Fibroblast of mammary gland (primary cell): ENCODE measurements around the gene TP53RK.
A peak's percentile ranks its signal among the peaks of the same experiment; 100 is the strongest.

Experiments used
- DNase-seq: peaks from one replicate; pipeline ENCODE4 v3.0.0-alpha.2; 2010; ENCODE audit warnings: low read depth
- H3K4me3 ChIP-seq: 2 replicates; pipeline ENCODE4 v1.5.1; 2011; ENCODE audit warnings: low read depth, mild to moderate bottlenecking, low read length, moderate library complexity; ENCODE audit not compliant: control insufficient read depth
- TF ChIP-seq, protein P1 (sequence below): conservative IDR thresholded peaks from 2 replicates; pipeline ENCODE4 v1.5.1; 2011; ENCODE audit warnings: low read depth, low read length, inconsistent platforms; ENCODE audit not compliant: control insufficient read depth, insufficient read depth

The TP53RK gene

DNA sequence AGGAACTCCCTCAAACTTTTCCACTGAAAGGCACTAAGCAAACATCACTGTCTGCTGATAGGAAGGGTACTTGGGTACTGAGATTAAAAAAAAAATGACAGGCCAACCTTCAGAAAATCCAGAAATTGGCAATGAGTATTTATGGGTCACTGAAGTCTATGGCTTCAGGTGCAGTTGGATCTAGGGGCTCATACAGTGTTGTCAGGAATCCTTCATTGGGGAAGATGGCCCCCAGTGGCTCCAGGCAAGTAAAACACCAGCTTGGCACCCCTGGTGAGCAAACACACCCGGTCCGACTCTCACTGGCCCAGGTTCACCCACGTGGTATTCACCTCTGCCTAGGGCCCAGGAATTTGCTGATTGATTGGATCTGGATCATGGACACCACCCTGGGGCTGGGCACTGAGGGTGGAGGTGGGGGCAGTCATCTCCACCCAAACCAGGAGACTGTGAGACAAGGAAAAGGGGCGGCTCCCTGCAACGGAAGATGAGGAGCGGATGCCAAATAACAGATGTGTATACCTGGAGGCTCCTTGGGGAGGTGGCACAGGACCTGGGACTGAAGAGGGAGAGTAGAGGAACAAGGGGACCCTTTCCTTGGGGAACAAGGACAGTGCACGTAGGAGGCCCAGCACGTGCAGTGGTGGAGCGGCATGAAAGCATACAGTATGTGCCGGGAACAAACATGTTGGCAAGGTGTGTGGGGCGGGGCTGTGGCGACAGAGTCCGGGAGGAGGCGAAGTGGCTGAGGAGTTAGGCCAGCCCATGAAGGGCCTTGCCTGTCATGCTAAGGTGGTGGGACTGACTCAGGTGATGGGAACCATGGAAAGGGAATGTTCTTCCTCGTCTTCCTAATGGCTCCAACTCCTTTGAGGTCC, 25.0 kb upstream of the TP53RK start:
- TF ChIP-seq, protein P1, sequence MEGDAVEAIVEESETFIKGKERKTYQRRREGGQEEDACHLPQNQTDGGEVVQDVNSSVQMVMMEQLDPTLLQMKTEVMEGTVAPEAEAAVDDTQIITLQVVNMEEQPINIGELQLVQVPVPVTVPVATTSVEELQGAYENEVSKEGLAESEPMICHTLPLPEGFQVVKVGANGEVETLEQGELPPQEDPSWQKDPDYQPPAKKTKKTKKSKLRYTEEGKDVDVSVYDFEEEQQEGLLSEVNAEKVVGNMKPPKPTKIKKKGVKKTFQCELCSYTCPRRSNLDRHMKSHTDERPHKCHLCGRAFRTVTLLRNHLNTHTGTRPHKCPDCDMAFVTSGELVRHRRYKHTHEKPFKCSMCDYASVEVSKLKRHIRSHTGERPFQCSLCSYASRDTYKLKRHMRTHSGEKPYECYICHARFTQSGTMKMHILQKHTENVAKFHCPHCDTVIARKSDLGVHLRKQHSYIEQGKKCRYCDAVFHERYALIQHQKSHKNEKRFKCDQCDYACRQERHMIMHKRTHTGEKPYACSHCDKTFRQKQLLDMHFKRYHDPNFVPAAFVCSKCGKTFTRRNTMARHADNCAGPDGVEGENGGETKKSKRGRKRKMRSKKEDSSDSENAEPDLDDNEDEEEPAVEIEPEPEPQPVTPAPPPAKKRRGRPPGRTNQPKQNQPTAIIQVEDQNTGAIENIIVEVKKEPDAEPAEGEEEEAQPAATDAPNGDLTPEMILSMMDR = no peak
- no peak overlapping the region for H3K4me3 ChIP-seq
- DNase-seq = no peak

DNA sequence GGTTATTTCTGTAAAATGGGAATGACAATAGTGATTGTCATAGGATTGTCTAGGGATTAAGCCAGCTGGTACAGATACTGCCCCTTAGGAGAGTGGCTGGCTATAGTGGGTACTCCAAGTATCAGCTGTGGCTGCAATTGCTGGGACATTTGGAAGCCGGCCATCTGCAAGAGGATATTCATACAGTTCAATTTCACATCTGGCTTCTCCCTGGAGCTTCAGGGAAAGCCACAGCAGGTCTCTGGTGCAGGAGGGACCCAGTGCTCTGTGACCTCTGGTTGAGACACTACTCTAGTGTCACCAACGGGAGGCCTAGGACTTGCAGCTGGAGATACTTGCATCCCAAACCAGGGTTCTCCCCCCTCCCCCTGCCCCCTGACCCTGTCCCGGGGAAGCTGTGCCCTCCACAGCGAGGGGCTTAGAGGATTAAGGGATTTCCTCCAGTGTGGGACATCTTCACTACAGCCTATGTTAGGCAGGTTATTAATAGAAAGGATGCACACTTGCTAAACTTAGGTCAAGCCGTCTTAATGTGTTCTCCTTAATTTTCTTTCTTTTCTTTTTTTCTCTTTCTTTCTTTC, 22.9 kb upstream of the TP53RK start:
- TF ChIP-seq, protein P1 = no peak
- no peak for DNase-seq
- no peak overlapping the region for H3K4me3 ChIP-seq

DNA sequence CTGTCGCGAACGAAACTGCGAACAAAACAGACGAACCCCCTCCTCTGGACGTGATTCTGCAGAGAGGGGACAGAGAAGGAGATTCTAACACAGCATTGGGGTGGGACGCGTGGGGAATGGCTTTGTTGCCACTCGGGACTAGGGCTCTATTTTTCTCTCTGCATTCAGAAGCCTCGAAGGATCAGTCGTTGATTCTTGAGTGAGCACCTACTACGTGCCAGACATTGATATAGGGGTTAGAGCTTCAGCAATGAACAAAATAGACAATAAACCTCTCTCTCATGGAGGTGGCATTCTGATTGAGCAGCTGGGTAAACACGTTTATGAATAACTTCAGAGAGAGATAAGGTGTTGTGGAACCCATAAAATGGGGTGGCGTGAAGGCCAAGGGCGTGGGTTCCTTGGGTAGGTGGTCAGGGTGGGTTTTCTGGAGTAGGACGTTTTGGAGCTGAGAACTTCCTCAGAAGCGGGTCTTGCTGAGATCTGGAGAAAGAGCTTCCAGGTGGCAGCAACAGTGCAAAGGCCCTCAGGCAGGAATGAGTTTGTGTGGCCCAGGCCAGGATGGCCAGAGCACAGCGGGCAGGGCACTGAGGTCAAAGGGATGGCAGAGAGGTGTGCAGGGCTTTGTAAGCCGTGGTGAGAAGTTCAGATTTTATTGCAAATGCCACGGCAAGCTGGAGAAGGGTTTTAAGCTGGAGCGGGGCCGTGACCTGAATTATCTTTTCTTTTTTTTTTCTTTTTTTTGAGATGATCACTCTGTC, 21.1 kb upstream of the TP53RK start:
- TF ChIP-seq, protein P1 = no peak
- peak overlapping the region; percentile 75 for H3K4me3 ChIP-seq
- no peak for DNase-seq

DNA sequence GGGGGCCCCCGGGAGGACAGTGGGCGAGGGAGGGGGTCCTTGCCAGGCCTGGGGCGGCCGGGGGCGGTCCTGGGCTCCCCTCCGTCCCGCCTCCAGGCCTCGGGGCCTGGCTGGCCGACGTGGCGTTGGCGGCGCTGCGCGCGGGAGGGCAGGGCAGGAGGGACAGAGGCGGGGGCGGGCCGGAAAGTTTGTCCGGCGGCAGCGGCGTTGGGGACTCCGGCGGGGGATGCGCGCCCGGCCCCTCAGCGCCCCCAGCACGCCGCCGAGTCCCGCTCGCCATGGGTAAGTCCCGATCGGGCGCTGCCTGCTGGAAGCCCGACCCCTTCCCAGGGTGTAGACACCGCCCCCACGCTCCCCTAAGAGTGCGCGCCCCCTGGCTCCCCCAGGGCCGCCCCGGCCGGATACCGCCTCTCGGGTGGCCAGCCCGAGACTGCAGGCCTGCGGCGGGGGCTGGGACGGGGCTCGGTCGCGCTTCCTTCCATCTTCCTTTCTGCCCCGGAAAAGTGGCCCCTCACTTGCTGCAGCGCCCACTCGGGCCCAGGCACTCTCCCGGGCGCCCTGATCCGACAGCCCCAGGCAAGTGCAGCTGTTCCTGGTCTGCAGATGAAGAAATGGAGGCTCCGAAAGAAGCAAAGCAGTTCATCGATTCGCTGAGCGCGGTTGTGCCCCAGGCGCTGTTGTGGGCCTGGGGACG, 20.4 kb upstream of the TP53RK start, which contains the start of gene SLC2A10:
Gene SLC2A10, plus strand, starts transcription at position 191 of the 694 bp plus-strand sequence. Its CDS starts 88 bp downstream, at position 279.
- H3K4me3 ChIP-seq = peak within 1 kb of the TSS; percentile 75
- TF ChIP-seq, protein P1 = no peak

DNA sequence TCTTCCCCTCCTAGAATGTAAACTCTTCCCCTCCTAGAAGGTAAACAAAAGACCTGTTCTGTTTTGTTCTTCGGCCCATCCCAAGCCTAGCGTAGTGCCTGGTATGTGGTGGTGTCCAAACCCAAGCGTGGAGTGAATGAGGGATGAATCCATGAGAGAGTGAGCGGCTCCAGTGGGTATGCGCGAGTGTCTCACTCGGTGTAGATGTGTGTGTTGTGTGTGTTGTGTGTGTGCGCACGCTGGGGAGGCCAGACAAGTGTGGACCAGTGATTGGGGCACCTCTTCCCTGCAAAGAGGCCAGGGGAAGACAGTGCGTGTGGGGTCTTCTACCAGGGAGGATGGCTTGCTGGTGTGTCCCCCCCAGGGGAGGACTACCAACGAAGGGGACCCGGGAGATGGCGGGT, 19.8 kb upstream of the TP53RK start:
- H3K4me3 ChIP-seq = peak overlapping the region; percentile 15
- no peak for DNase-seq
- TF ChIP-seq, protein P1 = no peak

More for the DNA sequence above, 20.4 kb upstream of the TP53RK start, which contains the start of gene SLC2A10:
- peak; percentile 55 for DNase-seq
